OCI-LY7 (cell line): Measurements from ENCODE around the gene PIK3R3.

Experiments used
- CTCF ChIP-seq: fragments of 200-600 bp; sonication (generic); conservative IDR thresholded peaks from 2 replicates; pipeline ENCODE4 v1.5.1; 2014; ENCODE audit warnings: mild to moderate bottlenecking, antibody characterized with exemption, low read length, moderate library complexity, mixed read lengths
- EZH2phosphoT487 ChIP-seq: fragments of 200-600 bp; sonication (generic); IDR thresholded peaks from 2 replicates; pipeline ENCODE4 v1.6.1; 2018; ENCODE audit warnings: low read depth, borderline replicate concordance, mild to moderate bottlenecking, mixed run types, antibody characterized with exemption, low read length, moderate library complexity, mixed read lengths

GRCh38 chr1:46133181-46133658 lies 791 bp upstream of the PIK3R3 start:
- TF ChIP-seq EZH2phosphoT487 (no peak), CTCF (no peak)
